Transverse colon (tissue), 4 donors: ENCODE measurements around the gene NPAS3.

Source experiments
- CTCF ChIP-seq, 5 experiments: fragments of 200-600 bp in 3 of 5; fragments of 450-650 bp in 2 of 5; sonication (generic) in 3 of 5; IDR thresholded peaks; 1 replicate in 2 of 5; 2 replicates in 3 of 5; pipeline ENCODE4 v1.5.1; 2016 to 2017; ENCODE audit warnings: antibody characterized with exemption in 5 of 5, inconsistent platforms in 3 of 5, mild to moderate bottlenecking in 2 of 5, moderate library complexity in 1 of 5
- EP300 ChIP-seq: sonication (generic); formaldehyde crosslinking; IDR thresholded peaks from one replicate; pipeline ENCODE4 v1.6.1; 2017; ENCODE audit warnings: antibody characterized with exemption, low read depth
- POLR2A ChIP-seq: fragments of 450-650 bp; IDR thresholded peaks from one replicate; pipeline ENCODE4 v1.6.1; 2016; ENCODE audit warnings: antibody characterized with exemption, mild to moderate bottlenecking, moderate library complexity
- POLR2AphosphoS5 ChIP-seq, 3 donors: sonication (generic); formaldehyde crosslinking; IDR thresholded peaks; one replicate each; pipeline ENCODE4 v1.6.1; 2016; ENCODE audit warnings: antibody characterized with exemption in 3 of 3

- TF ChIP-seq POLR2AphosphoS5 (IDR thresholded peaks at IDR 0.05) (no peak), POLR2A (no peak), CTCF (IDR thresholded peaks at IDR 0.05) (no peak), EP300 (no peak)
Measured at GRCh38 chr14:33279865-33280264, 341.2 kb downstream of the NPAS3 start.
